Stimulated activated CD4-positive, alpha-beta T cell treated with anti-CD3 and anti-CD28 coated beads, TNF-alpha, amount 100 ng/mL, for 1 hour (primary cell): ENCODE results near the gene MEG3.
"Not testable (repeated sequence)": the region's sequence is repeated elsewhere in the genome, so short reads cannot be mapped to it uniquely, and the experiment has no call there.

ENCODE experiments used
- DNase-seq, 3 donors: peaks; one replicate each; pipeline ENCODE4 v3.0.0-alpha.2; 2020; ENCODE audit warnings: low read depth in 3 of 3, low spot score in 1 of 3

MEG3 gene

GRCh38 chr14:100788517-100788916 lies 37.4 kb upstream of the MEG3 start:
- no peak for DNase-seq

DNA sequence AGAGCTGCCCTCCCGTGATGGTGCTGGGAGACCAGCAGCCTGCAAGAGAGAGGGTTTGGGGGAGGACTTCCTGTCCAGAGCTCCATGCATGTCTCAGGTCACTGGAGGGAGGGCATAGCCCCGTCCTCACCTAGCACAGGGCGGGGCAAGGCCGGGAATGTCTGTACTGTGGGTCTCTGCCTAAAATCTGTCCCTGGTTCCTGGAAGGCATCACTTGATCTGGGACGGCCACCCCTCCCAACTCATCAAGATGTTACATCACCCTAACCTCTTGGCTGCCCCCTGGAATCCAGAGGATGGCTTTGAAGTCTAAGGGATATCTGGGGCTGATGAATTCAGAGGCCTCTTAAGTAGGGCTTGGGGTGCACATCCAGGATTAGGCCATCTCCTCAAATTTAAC lies 37.0 kb upstream of the MEG3 start:
- DNase-seq: no peak

DNA sequence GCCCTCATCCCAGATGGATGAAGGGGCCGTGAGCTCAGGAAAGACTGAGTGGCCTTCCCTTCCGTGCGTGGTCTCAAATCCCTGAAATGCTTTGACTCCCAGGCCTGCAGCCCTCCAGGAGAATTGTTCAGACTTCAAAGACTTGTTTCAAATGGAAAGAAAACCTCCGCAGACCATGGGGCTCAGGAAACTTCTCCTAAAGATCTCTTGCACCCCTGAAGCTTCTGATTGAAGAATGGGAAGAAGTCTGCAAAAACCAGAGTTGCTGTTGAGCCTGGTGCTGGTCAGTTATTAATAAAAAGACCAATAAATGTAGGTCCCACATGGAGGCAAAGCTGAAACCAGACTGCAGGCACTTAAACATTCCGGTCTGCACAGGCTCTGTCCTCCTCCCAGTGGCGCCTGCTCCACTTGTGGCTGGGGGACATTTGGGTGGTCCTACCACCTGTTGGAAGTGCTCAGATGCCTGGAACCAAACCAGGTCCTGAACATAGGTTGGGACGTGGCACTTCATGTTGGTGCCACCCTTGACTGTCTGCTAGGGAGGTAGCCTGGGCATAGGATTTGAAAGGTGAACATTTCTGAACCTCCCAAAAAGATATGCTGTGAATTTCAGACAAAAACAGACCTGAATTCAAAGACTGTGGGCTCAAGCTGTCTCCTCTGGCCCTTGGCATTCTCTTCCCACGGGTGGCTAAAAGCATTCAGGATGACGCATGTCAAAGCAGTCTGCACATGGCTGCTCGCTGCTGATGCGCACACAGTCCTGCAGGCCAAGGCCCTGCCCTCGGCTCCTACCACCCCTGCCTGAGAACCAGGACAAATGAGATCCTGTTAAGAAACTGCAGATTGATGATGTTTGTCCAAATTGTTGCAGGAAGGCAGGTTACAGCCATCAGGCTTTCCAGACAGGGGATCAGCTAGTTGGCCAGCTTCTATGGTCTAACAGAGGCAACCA lies 36.2 kb upstream of the MEG3 start:
- no peak for DNase-seq

DNA sequence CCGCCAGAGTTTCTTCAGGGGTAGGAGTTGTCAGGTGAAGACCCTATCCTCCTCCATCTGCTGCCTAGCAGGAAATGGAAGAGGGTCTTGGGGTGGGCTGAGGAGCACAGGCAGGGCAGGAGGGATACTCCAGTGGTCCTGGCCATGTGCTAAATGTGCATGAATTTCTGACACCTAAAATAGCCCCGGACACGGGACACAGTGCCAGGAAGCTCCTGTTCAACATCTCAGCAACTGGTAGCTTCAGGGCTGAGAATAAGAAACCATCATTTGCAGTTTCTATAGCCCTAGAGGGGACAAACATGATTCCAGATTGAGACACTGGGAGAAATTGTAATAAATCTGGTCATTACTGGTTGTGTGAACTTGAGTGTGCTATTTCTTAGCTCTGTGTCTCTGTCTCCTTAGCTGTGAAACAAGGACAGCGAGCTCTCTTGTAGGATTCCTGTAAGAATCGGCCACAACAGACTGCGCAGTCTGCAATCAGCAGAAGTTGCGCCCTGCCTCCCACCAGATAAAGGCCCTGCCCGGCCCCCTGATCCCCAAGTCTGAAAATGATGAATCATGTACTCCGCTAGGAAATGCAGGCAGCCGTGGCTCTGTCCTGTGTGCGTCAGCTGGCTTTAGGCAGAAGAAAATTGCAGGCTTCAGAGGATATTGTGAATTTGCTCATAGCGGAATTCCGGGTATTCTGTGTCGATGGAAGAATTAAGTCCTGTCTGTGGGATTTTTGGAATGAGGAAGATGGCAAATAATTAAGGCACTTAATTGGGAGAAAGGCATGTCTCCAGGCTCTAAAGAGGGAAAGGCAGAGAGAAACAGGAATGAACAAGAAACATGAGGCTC lies 35.2 kb upstream of the MEG3 start:
- no peak for DNase-seq

DNA sequence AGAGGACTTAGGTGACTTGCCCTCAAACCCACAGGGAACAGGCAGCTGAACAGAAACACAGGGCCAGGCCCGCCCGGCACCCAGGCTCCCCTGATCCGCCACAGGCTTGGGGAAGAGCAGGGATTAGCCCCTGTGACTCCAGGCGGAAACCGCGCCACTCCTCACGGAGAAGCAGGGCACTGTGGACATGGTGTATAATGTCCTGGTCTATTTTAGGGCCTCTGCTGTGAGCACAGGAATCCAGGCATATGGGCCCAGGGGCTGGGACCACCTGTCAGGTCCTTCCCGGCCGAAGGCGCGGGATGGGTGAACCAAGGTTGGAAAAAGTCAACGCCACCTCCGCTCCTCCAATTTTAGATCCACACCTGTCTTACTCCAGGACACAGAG lies 34.6 kb upstream of the MEG3 start:
- no peak for DNase-seq

- no peak for DNase-seq
These were observed 33.9 kb upstream of the MEG3 start for GRCh38 chr14:100791995-100792394.

- DNase-seq: no peak
These were observed 29.0 kb upstream of the MEG3 start for GRCh38 chr14:100796946-100797345.

DNA sequence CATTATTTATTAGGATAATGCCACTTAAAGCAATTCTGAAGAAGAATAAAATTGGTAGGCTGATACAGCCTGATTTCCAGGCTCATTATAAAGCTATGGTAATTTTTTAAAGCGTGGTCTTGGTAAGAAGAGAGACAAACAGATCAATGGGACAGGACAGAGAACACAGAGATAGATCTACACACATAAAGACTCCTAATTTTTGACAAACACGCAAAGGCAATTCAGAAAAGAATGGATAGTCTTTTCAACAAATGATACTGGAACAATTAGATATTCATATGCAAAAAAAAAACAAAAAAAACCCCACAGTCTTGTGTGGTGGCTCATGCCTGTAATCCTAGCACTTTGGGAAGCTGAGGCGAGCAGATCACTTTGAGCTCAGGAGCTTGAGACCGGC lies 25.9 kb upstream of the MEG3 start:
- no peak for DNase-seq

GRCh38 chr14:100801433-100801832 lies 24.5 kb upstream of the MEG3 start:
- not testable (repeated sequence) for DNase-seq

GRCh38 chr14:100802179-100802578 lies 23.7 kb upstream of the MEG3 start:
- no peak for DNase-seq

GRCh38 chr14:100802766-100803165 lies 23.2 kb upstream of the MEG3 start:
- DNase-seq: no peak

GRCh38 chr14:100803226-100803625 lies 22.7 kb upstream of the MEG3 start:
- DNase-seq: no peak

GRCh38 chr14:100803676-100804075 lies 22.2 kb upstream of the MEG3 start:
- DNase-seq: no peak

DNA sequence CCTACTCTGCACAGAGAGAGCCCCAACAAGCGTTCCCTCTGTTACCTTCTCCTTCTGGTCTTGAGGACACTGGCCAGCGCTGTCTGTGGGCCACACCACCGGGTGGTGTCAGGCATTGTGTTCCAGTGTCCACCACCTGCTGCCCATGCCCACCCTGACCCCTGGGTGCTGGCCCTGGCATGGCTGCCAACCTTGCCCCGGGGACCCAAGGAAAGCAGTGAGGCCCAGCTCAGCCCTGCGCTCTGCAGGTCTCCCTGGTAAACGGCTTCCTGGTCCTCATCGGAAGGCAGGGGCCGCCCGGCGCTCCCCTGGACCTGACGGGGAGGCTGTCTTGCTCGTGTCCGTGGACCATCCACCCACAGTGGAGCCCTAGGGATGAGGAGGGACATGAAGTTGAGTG lies 21.8 kb upstream of the MEG3 start:
- no peak for DNase-seq

- DNase-seq: no peak
These were observed 21.2 kb upstream of the MEG3 start for GRCh38 chr14:100804558-100805309.

GRCh38 chr14:100806386-100806785 lies 19.5 kb upstream of the MEG3 start:
- DNase-seq: no peak

GRCh38 chr14:100807496-100807895 lies 18.4 kb upstream of the MEG3 start:
- no peak for DNase-seq

DNA sequence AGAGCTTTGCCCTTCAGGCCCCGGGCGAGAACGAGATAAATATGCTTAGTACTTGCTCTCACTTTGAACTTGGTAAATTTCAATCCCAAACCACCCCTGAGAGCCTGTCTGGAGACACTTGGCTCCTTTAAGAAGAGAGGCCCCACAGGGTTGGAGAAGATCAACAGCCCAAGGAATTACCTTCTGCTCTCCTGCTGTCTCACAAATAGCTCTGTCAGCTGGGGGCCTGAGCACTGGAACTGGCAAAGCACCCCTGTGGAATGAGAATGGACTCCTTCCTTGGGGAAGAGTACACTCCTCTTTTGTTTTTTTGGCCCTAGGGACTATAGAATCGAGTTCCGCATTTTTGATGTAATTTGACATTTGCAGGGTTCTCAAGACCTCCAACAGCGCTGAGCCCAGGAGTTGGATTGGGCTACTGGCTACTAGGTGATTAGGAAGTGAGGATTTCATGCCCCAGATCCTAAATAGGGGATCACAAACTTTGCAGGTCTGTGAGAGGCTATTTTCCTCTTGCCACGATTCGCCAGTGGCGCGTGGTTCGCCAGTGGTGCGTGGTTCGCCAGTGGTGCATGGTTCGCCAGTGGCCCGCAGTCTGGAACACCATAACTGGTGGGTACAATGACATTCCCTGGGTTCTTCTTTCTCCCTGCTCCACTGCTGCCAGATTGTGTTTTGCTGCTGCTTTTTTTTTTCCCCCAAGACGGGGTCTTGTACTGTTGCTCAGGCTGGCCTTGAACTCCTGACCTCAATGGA lies 17.8 kb upstream of the MEG3 start:
- no peak for DNase-seq

DNA sequence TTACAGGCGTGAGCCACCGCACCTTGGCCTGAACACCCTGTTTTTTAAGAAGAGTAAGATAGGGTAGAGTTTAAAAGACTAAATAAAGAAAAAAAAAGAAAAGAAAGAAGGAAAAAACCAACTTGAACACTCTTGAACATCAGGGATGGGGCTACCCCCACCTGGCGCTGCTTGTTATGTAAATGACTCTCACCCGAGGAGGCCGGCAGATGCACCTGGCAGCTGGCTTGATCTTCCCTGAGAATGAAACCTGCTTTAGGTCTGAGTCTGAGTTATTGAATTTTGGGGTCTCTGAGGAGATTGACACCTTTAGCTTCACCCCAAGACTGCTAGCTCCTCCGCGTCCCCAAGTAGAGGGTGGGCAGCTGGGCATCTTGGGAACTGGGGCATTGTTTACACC lies 15.5 kb upstream of the MEG3 start:
- DNase-seq: no peak

DNA sequence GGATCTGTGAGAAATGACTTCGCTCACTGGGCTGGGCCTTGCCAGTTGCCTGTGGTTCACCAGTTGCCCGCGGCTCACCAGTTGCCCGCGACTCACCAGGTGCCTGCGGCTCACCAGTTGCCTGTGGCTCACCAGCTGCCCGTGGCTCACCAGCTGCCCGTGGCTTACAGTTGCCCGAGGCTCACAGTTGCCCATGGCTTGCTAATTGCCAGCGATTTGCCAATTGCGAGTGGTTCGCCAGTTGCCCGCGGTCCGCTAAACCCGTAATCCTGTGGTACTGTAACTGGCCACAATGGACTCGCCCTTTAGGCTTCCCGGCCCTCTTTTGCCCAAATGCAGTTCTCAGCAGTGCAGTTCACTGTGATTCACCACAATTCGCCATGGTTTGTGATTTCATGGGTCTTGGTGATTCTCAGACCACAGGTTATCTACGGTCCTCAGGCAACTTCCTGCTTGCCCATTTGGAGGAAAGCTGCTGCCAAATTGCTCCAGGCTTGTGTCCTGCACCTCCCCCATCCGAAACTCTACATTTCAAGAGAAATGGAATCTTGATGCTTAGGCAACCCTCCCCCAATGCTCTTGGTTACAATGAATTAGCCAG lies 15.0 kb upstream of the MEG3 start:
- DNase-seq: no peak
